Coronary artery (tissue), 2 donors: Measurements from ENCODE around the gene PHLPP1.
"Not testable (repeated sequence)": the region's sequence is repeated elsewhere in the genome, so short reads cannot be mapped to it uniquely, and the experiment has no call there.

ENCODE experiments used
- DNase-seq: peaks from one replicate; pipeline ENCODE4 v3.0.0-alpha.2; 2017; ENCODE audit warnings: low spot score
- H3K27ac ChIP-seq, 2 donors: fragments of 200-600 bp; sonication (generic); one replicate each; pipeline ENCODE4 v1.5.1; 2016 to 2019
- H3K4me3 ChIP-seq: fragments of 200-600 bp; sonication (generic); 2 replicates; pipeline ENCODE4 v1.5.1; 2016; ENCODE audit warnings: mild to moderate bottlenecking, moderate library complexity
- CTCF ChIP-seq: fragments of 200-600 bp; sonication (generic); IDR thresholded peaks from one replicate; pipeline ENCODE4 v1.5.1; 2019; ENCODE audit warnings: antibody characterized with exemption

PHLPP1 gene

GRCh38 chr18:62736077-62736855, 20.9 kb downstream of the PHLPP1 start:
- Histone ChIP-seq H3K27ac (no peak overlapping the region), H3K4me3 (no peak overlapping the region)
- no peak for TF ChIP-seq CTCF
- DNase-seq = no peak

DNA sequence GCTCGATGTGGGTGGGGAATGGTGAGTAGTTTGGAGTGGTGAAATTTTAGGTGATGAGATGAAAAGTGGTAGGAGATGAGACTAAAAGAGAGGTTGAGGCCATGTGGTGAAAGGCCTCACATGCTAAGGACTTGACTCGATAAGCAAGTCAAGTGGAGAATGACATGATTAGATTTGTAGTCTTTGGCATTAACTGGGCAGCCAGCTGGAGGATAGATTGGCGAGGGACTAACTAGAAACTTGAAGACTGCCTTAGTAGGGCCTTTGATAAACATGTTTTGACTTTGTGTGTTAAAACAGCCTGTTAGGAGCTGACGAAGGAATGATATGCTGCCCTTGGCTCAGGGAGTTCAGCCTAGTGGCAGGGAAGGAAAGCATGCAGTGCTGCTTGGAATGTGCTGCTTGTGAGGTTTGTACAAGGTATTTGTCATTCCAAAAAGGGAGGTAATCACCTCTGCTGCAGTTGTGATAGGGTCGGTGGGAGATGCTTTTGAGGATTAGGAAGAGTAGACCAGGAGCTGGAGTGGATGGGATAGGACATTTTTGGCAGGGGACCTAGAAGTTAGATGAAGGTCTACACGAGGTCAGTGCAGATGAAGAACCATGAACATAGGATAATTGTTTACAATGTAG, 22.0 kb downstream of the PHLPP1 start:
- no peak overlapping the region for H3K4me3 ChIP-seq
- no peak for DNase-seq
- no peak for TF ChIP-seq CTCF
- H3K27ac ChIP-seq = no peak overlapping the region

- Histone ChIP-seq H3K27ac (no peak overlapping the region), H3K4me3 (no peak overlapping the region)
- no peak for TF ChIP-seq CTCF
- no peak for DNase-seq
Measured at GRCh38 chr18:62738639-62739038, 23.3 kb downstream of the PHLPP1 start.

- no peak overlapping the region for H3K4me3 ChIP-seq
- H3K27ac ChIP-seq = no peak overlapping the region
- DNase-seq = no peak
- TF ChIP-seq CTCF = no peak
Measured at GRCh38 chr18:62739911-62740310, 24.6 kb downstream of the PHLPP1 start.

- H3K4me3 ChIP-seq, H3K27ac ChIP-seq: not testable (repeated sequence)
Measured at GRCh38 chr18:62740650-62741049, 25.3 kb downstream of the PHLPP1 start.

GRCh38 chr18:62741118-62741566, 25.8 kb downstream of the PHLPP1 start:
- DNase-seq = no peak
- H3K27ac ChIP-seq = no peak overlapping the region
- H3K4me3 ChIP-seq = no peak overlapping the region
- TF ChIP-seq CTCF = no peak

More at GRCh38 chr18:62740650-62741049, 25.3 kb downstream of the PHLPP1 start:
- not testable (repeated sequence) for DNase-seq

- DNase-seq = no peak
- no peak for TF ChIP-seq CTCF
- Histone ChIP-seq H3K27ac (no peak overlapping the region), H3K4me3 (no peak overlapping the region)
Measured at GRCh38 chr18:62741584-62741983, 26.2 kb downstream of the PHLPP1 start.
